HG03159 (cell line): ENCODE measurements around the gene NPL.

Source experiments
- ATAC-seq: cut with Tn5 transposase; IDR thresholded peaks from one replicate; pipeline ENCODE4 v1.9.1; 2021; ENCODE audit warnings: mild to moderate bottlenecking, moderate library complexity; ENCODE audit not compliant: unreplicated experiment

The NPL gene

DNA sequence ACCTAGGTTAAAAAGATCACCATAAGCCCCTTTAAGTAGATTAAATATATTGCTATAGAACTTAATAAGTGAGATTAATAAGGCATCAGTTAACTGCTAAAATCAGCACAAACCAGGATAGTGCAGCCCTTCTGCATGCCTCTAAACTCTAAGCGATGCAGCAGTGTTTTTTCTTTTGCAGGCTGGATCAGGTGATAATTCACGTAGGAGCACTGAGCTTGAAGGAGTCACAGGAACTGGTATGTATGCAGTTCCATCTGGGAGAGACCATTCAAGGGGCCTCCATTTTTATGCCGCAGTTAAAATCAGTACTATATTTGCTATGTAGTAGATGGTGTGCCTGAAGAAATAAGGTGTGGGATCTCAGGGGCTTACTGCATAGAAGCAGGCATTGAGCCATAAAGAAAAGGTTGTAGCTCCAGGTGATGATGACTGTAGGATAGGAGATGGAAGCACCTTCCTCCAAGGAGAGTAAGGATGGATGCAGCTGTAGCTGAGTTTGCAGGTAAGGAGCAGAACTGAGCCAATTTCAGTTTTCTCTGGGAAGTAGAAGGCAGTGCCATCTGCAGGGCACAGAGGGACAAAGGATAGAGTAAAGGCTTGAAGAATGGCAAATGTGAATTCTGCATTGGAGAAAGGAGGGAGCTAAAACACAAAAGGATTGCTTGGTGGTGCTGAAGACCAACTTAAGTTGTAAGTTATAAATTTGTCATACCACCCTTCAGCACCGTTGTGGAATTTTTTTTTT is 22.6 kb downstream of the NPL start:
- no peak for ATAC-seq

- no peak for ATAC-seq
Observed at GRCh38 chr1:182816863-182817262, 27.3 kb downstream of the NPL start.

GRCh38 chr1:182817802-182818201 is 28.2 kb downstream of the NPL start:
- no peak for ATAC-seq

DNA sequence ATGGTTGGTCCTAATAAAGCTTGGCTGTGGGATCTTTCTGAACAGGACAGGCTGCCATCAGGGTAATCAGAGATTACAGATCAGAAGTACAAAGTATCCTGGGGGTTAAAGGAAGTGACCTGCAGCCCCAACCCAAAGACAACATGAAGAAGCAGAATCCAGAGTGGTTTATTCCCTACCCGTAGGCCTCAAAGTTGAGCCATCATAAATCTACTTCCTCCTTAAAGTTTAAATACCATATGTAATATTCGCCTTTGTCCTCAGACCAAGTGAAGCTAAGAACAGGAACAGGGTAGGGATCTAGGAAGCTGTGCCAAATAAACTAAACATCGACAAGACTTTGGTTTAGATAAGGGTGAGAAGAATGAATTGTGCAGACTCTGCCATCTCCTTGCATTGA is 33.6 kb downstream of the NPL start:
- no peak for ATAC-seq

- no peak for ATAC-seq
Observed at GRCh38 chr1:182826892-182827291, 37.3 kb downstream of the NPL start.

- no peak for ATAC-seq
Observed at GRCh38 chr1:182829285-182829932, 39.8 kb downstream of the NPL start.

- ATAC-seq = no peak
Observed at GRCh38 chr1:182833271-182833670, 43.7 kb downstream of the NPL start.

- no peak for ATAC-seq
Observed at GRCh38 chr1:182834326-182834725, 44.8 kb downstream of the NPL start.

GRCh38 chr1:182835806-182836205 is 46.2 kb downstream of the NPL start:
- no peak for ATAC-seq

- peak; percentile 81 for ATAC-seq
Observed at GRCh38 chr1:182839209-182840066, 49.9 kb downstream of the NPL start, which contains the start of gene DHX9. Gene DHX9 (plus strand): TSS chr1:182839347. CDS start chr1:182842567, 3,220 bp downstream.

GRCh38 chr1:182841368-182841988 is 51.9 kb downstream of the NPL start:
- no peak for ATAC-seq

- ATAC-seq = no peak
Observed at GRCh38 chr1:182842265-182842664, 52.7 kb downstream of the NPL start.

GRCh38 chr1:182845379-182845778 is 55.8 kb downstream of the NPL start:
- ATAC-seq = no peak

DNA sequence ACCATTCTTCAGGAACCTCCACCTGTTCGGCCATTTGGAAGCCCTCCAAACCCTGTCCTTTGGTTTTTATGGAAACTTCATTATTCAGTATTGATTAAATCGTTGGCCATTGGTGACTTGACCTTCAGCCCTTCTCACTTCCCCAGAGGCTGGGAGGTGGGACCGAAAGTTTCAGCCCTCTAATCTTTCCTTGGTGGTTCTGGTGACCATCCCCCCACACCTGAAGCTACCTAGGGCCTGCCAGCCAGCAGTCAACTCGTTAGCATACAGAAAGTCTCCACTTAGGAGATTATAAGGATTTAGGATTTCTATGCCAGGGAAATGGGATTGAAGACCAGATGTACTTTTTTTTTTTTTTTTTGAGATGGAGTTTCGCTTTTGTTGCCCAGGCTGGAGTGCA is 56.3 kb downstream of the NPL start:
- ATAC-seq = no peak

GRCh38 chr1:182847105-182847504 is 57.5 kb downstream of the NPL start:
- no peak for ATAC-seq

DNA sequence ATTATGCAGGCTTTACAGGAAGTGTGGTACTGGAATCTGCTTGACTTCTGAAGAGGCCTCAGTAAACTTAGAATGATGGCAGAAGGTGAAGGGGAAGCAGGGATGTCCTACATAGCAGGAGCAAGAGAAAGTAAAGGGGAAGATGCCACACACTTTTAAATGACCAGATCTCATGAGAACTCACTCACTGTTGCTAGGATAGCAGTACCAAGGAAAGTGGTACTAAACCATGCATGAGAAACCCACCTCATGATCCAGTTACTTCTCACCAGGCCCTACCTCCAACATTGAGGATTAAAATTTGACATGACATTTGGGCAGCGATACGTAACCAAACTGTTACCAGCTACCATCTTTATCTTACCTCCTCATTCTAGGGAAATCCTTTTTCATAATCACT is 59.2 kb downstream of the NPL start:
- no peak for ATAC-seq

GRCh38 chr1:182850319-182850718 is 60.7 kb downstream of the NPL start:
- ATAC-seq = no peak

DNA sequence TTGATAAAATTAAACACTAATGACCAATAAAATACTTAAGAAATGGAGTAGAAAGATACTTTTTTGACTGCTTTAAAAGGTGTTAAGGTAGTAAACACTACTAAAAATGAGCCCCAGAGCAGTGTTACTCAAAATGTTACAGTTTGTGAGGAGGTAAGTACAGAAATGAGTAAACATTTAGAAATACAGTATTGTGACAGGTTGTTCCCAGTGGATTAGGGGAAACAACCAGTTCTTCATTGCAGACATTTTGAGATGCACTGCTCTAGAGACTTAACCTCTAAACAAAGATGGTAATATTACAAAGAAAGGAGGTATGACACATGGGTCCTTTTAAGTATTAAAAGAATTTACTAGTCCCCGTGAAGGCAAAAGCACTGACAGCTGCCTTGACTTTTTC is 62.3 kb downstream of the NPL start:
- no peak for ATAC-seq

DNA sequence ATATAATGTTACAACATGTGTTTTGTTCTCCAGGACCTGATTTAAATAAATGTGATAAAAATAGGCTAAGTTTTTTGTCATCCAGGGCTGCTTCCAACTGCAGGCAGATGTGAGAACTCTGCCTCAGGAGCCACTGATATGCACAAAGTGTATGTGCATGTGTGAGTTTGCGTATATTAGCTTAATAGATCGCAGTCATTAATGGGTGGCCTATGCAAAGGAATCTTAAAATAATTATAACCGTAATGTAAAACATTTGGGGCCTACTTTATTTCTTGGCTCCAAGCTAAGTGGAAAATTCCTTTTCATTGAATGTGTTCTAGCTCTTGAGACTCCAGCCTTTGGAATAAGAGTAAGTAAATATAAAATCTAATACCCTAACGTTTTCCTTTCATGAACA is 66.3 kb downstream of the NPL start:
- ATAC-seq = no peak

DNA sequence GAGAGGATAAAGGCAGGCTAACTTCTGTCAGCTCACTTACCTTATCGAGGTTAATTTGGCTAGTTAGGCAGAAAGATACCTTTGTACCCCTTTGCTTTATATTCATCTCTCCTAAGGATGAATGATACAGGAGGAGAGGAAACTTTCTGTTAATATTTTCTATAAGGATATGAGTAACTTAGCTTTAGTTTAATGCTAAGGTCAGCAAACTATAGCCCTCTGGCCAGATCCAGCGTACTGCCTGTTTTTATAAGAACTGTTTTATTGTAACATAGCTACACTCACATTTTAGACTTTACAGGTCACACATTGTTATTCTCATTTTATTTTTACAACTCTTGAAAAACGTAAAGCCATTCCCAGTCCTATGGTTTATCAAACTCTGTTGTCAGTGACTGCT is 67.6 kb downstream of the NPL start:
- ATAC-seq = no peak

GRCh38 chr1:182860658-182861057 is 71.1 kb downstream of the NPL start:
- ATAC-seq = no peak
